IMR-90 (cell line): ENCODE measurements around the gene SNED1. TPM values are rescaled to one million over a fixed set of nuclear protein-coding genes. Genes with fewer than 3 reads are reported as not detected.

Experiments
- ATAC-seq: fragments of 200-7000 bp; cut with Tn5 transposase; 2 replicates; pipeline ENCODE4 v1.9.1; 2020; ENCODE audit warnings: low read depth, mild to moderate bottlenecking, moderate library complexity
- Bru-seq: library from RNA; stranded (reverse); fragments of 400-500 nt; gene quantifications from one replicate; lab custom pipeline; 2021; lab: Mats Ljungman, UMichigan
- BruChase-seq, 2 experiments: library from RNA; stranded (reverse); fragments of 400-500 nt; gene quantifications; one replicate each; lab custom pipeline; 2021; lab: Mats Ljungman, UMichigan
- BruUV-seq: library from RNA; stranded (reverse); fragments of 400-500 nt; replicated peaks from 2 replicates; lab custom pipeline; 2021; lab: Mats Ljungman, UMichigan
- CTCF ChIA-PET: fragments of 300-600 bp; formaldehyde crosslinking; extraction: SDS; loops from one replicate; lab custom pipeline; 2021; ENCODE audit warnings: antibody characterized with exemption; lab: Yijun Ruan, JAX
- POLR2A ChIA-PET: fragments of 300-600 bp; sonication (Branson Sonifier 250); formaldehyde crosslinking; loops from one replicate; lab custom pipeline; 2022; ENCODE audit warnings: antibody characterized with exemption; ENCODE audit not compliant: unreplicated experiment; lab: Charles Lee
- DNase-seq: peaks from one replicate; pipeline ENCODE4 v3.0.0; 2013
- H2AFZ ChIP-seq: replicated peaks from 2 replicates; pipeline ENCODE3; 2013; ENCODE audit warnings: low read length, mild to moderate bottlenecking; ENCODE audit not compliant: poor library complexity
- H2AK5ac ChIP-seq: 2 replicates; pipeline ENCODE4 v1.6.1; 2013; ENCODE audit warnings: low read depth, low read length, inconsistent platforms
- H2AK9ac ChIP-seq: replicated peaks from 2 replicates; pipeline ENCODE3; 2013; ENCODE audit warnings: mild to moderate bottlenecking, low read depth, low read length, moderate library complexity; ENCODE audit not compliant: poor library complexity
- H2BK120ac ChIP-seq: 2 replicates; pipeline ENCODE4 v1.6.1; 2013; ENCODE audit warnings: low read depth, low read length, inconsistent platforms
- H2BK15ac ChIP-seq: 3 replicates; pipeline ENCODE4 v1.6.1; 2013; ENCODE audit warnings: low read depth, low read length, inconsistent platforms
- H2BK20ac ChIP-seq: 2 replicates; pipeline ENCODE4 v1.6.1; 2013; ENCODE audit warnings: low read depth, mild to moderate bottlenecking, inconsistent platforms, low read length, moderate library complexity
- H2BK5ac ChIP-seq: 2 replicates; pipeline ENCODE4 v1.6.1; 2013; ENCODE audit warnings: mild to moderate bottlenecking, low read depth, low read length, inconsistent platforms; ENCODE audit not compliant: poor library complexity, severe bottlenecking
- H3K14ac ChIP-seq: replicated peaks from 2 replicates; pipeline ENCODE4 v1.6.1; 2013; ENCODE audit warnings: low read depth, low read length, inconsistent platforms
- H3K18ac ChIP-seq: 2 replicates; pipeline ENCODE4 v1.6.1; 2013; ENCODE audit warnings: low read depth, low read length, control low read depth
- H3K23ac ChIP-seq: 2 replicates; pipeline ENCODE4 v1.6.1; 2013; ENCODE audit warnings: low read depth, low read length, inconsistent platforms
- H3K27ac ChIP-seq: 2 replicates; pipeline ENCODE4 v1.5.1; 2013; ENCODE audit warnings: mild to moderate bottlenecking, control low read depth, low read length; ENCODE audit not compliant: insufficient read depth
- H3K27me3 ChIP-seq: 2 replicates; pipeline ENCODE4 v1.6.1; 2013; ENCODE audit warnings: low read length; ENCODE audit not compliant: control insufficient read depth, insufficient read depth
- H3K36me3 ChIP-seq: 2 replicates; pipeline ENCODE4 v1.6.1; 2013; ENCODE audit warnings: low read length, mixed read lengths; ENCODE audit not compliant: control insufficient read depth, insufficient read depth
- H3K4ac ChIP-seq: 2 replicates; pipeline ENCODE4 v1.6.1; 2013; ENCODE audit warnings: low read depth, low read length, inconsistent platforms
- H3K4me1 ChIP-seq: 2 replicates; pipeline ENCODE4 v1.6.1; 2013; ENCODE audit warnings: low read length, mixed read lengths; ENCODE audit not compliant: control insufficient read depth, insufficient read depth
- H3K4me2 ChIP-seq: 2 replicates; pipeline ENCODE4 v1.6.1; 2013; ENCODE audit warnings: low read depth, mild to moderate bottlenecking, control low read depth, low read length, moderate library complexity
- H3K4me3 ChIP-seq: 2 replicates; pipeline ENCODE4 v1.5.1; 2013; ENCODE audit warnings: low read depth, mild to moderate bottlenecking, control low read depth, low read length, moderate library complexity; ENCODE audit not compliant: insufficient read depth
- H3K56ac ChIP-seq: 2 replicates; pipeline ENCODE4 v1.6.1; 2013; ENCODE audit warnings: low read length, inconsistent platforms; ENCODE audit not compliant: insufficient read depth; ENCODE audit errors: extremely low read depth
- H3K79me1 ChIP-seq, 2 experiments: 2 replicates each; pipeline ENCODE4 v1.6.1; 2013; ENCODE audit warnings: low read length in 2 of 2, inconsistent platforms in 1 of 2, low read depth in 1 of 2
- H3K9ac ChIP-seq: 2 replicates; pipeline ENCODE4 v1.6.1; 2013; ENCODE audit warnings: low read depth, low read length, control low read depth
- H3K9me1 ChIP-seq: 2 replicates; pipeline ENCODE4 v1.6.1; 2013; ENCODE audit warnings: low read length, inconsistent platforms; ENCODE audit not compliant: insufficient read depth
- H3K9me3 ChIP-seq: 2 replicates; pipeline ENCODE4 v1.6.1; 2013; ENCODE audit warnings: low read length; ENCODE audit not compliant: control insufficient read depth, insufficient read depth
- H4K20me1 ChIP-seq: 2 replicates; pipeline ENCODE4 v1.6.1; 2013; ENCODE audit warnings: low read length, inconsistent platforms; ENCODE audit not compliant: insufficient read depth
- H4K5ac ChIP-seq: 2 replicates; pipeline ENCODE4 v1.6.1; 2013; ENCODE audit warnings: mild to moderate bottlenecking, low read depth, low read length, control low read depth
- H4K8ac ChIP-seq, 2 experiments: 2 replicates each; pipeline ENCODE4 v1.6.1; 2013; ENCODE audit warnings: low read depth in 2 of 2, low read length in 2 of 2, control low read depth in 1 of 2, inconsistent platforms in 1 of 2
- H4K91ac ChIP-seq: 2 replicates; pipeline ENCODE4 v1.6.1; 2013; ENCODE audit warnings: low read depth, low read length, inconsistent platforms; ENCODE audit not compliant: insufficient read depth
- BHLHE40 ChIP-seq: fragments of 150-350 bp; IDR thresholded peaks from 2 replicates; pipeline ENCODE4 v1.6.1; 2016; ENCODE audit warnings: mild to moderate bottlenecking, low read depth, low read length
- MAZ ChIP-seq: IDR thresholded peaks from 2 replicates; pipeline ENCODE4 v1.6.1; 2012; ENCODE audit warnings: low read depth, mild to moderate bottlenecking, low read length, improper control_type of control experiment, moderate library complexity, borderline replicate concordance
- WGBS, 2 experiments: methylation state at CpG; one replicate each; pipeline versions ENCODE4 v1.1.5 to v1.1.7; 2013; ENCODE audit warnings: missing lambda C conversion rate in 2 of 2; ENCODE audit not compliant: insufficient read length in 1 of 2; ENCODE audit errors: extremely low coverage in 2 of 2; 5-methylcytosine and 5-hydroxymethylcytosine counted together
- dilution Hi-C: fragments of 300-500 bp; cut with HindIII; formaldehyde crosslinking; loops from one replicate; pipeline ENCODE4 v1.14.3; 2018; ENCODE audit warnings: low sequenced_read_pairs; ENCODE audit not compliant: unreplicated experiment
- in situ Hi-C: fragments of 300-500 bp; cut with MboI; formaldehyde crosslinking; loops from 3 replicates; pipeline ENCODE4 v1.14.3; 2019; ENCODE audit warnings: low sequenced_read_pairs, inconsistent platforms, mixed read lengths
- intact Hi-C: fragments of 100-400 bp; cut with micrococcal nuclease; formaldehyde crosslinking; loops from 2 replicates; pipeline ENCODE4 v1.10.0; 2022
- long read RNA-seq: library from polyadenylated mRNA; unstranded; transcript quantifications from one replicate; pipeline ENCODE4 v2.0.0, GENCODE V29; 2021; ENCODE audit not compliant: unreplicated experiment
- polyA plus RNA-seq, 3 experiments: library from polyadenylated mRNA; depleted of rRNA; stranded (reverse); fragments of >200 nt; gene quantifications; 2 replicates each; pipeline ENCODE4 v1.2.3, GENCODE V29; 2012; ENCODE audit warnings: low replicate concordance in 1 of 3
- total RNA-seq: library from RNA; depleted of rRNA; stranded (reverse); fragments of >200 nt; gene quantifications from 2 replicates; pipeline ENCODE4 v1.2.3, GENCODE V29; 2012; rRNA removed

SNED1 gene
- 1.1 and 1.4 TPM in 2 replicates for total RNA-seq
- 3.4 and 3.7 TPM in 2 replicates for polyA plus RNA-seq (2012; rRNA removed)
- polyA plus RNA-seq (2012; cell fraction: cytosol; rRNA removed) = 1.3 and 3.9 TPM in 2 replicates
- 6.6 and 15.0 TPM in 2 replicates for polyA plus RNA-seq (2012; cell fraction: nucleus; rRNA removed; ENCODE audit: low replicate concordance)
- Bru-seq, nascent RNA = percentile 77 among the genes with signal in this experiment
- BruChase-seq, experiment 1, labeled RNA remaining after a 6-hour chase = percentile 88 among the genes with signal in this experiment
- percentile 95 among the genes with signal in this experiment for BruChase-seq, experiment 2, labeled RNA remaining after a 2-hour chase
- long read RNA-seq, full-length matches to known transcripts = 1 of 38 reads
- long read RNA-seq, partial matches to known transcripts = 25 of 38 reads
- long read RNA-seq, other reads (novel, unspliced or antisense) = 12 of 38 reads

DNA sequence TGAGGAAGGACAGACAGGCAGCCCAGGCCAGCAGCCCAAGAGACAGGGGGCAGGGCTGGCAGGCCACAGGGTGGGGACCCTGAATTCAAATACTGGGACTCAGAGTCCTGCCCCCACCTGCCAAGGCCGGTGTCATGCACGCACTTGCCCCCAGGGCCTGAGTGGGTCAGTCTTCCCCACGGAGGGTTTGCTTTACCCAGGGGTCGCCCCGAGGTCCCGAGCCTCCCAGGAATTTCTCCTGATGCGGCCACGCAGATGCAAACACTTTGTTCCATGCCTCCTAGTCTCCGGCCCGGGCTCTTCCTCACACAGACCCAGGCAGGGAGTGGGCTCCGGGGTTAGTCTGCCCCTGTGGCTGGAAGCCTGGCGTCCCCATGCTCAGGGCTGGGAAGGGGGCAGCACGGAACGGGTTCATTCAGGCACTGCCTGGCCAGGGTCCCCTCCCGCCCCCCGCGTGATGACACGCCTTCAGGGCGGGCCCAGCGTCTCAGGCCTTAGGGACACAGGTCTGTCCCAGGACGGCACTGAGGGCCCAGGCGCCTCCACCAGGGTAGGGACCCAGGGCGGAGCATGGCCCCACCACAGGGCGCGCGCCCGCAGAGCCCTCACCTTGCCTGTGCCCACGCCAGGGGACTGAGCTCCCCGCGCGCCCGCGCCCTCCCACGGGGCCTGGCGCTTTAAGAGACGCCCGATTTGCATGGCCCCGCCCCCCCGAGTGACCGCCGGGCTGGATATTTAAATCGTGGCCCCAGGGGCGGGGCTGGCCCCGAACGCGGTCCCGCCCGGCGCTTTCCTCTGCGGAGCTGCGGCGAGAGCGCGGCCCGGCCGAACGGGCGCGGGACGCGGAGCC, at the start of gene SNED1:
Gene SNED1, plus strand, starts transcription at position 763 of the 850 bp plus-strand sequence. CDS start 220 bp downstream, outside the sequence.
- in situ Hi-C loops = no loop called here
- H4K8ac ChIP-seq = peak within 1 kb of the TSS; percentile 3 to 79; a peak in 2 of 4 replicates
- H3K4me3 ChIP-seq = peak within 1 kb of the TSS; percentile 55
- peak within 1 kb of the TSS; percentile 14; the same call in 1 of the 2 replicates for H3K18ac ChIP-seq
- H2AK5ac ChIP-seq = no peak within 1 kb of the TSS
- peak within 1 kb of the TSS; percentile 36; the same call in 1 of the 2 replicates for H3K4ac ChIP-seq
- H3K36me3 ChIP-seq = peaks cover 27% of the 10 kb centered on the region
- peak within 1 kb of the TSS; percentile 63 for H3K9ac ChIP-seq
- ChIA-PET POLR2A (no interaction called here), CTCF (no interaction called here)
- H2BK5ac ChIP-seq = peak within 1 kb of the TSS; percentile 54
- H4K20me1 ChIP-seq = no peaks in the 10 kb centered on the region
- intact Hi-C loops = loop anchor here (2.0 to 10.0 kb wide), 3 partner anchors 83 to 433 kb away; partner anchors contain the start of genes DUSP28 and RNPEPL1
- DNase-seq = peak; percentile 66
- 0 out of 3 replicates have a peak within 1 kb of the TSS, but pooled peaks have one; percentile 68 for H2BK15ac ChIP-seq
- no peak for TF ChIP-seq BHLHE40
- TF ChIP-seq MAZ = peak; percentile 17; the same call in 1 of the 2 replicates
- no peak within 1 kb of the TSS for H3K23ac ChIP-seq
- peaks cover under 1% of the 10 kb centered on the region; the same call in 1 of the 2 replicates for H3K9me3 ChIP-seq
- H3K14ac ChIP-seq = no peak within 1 kb of the TSS
- 7% methylated on average over 25 of the region's 61 CpGs; no CpG with 5 or more reads in 1 of the 2 experiments for WGBS, 2 experiments
- no peaks in the 10 kb centered on the region for H3K27me3 ChIP-seq
- BruUV-seq = no TSS peak
- peak within 1 kb of the TSS; percentile 99 for H2AFZ ChIP-seq
- peaks cover 26% of the 10 kb centered on the region; the same call in 1 of the 2 replicates for H3K4me1 ChIP-seq
- H3K9me1 ChIP-seq = peaks cover 4% of the 10 kb centered on the region; the same call in 1 of the 2 replicates
- H4K5ac ChIP-seq = peak within 1 kb of the TSS; percentile 18; the same call in 1 of the 2 replicates
- H2BK20ac ChIP-seq = no peak within 1 kb of the TSS
- H3K27ac ChIP-seq = peak within 1 kb of the TSS; percentile 62
- H3K79me1 ChIP-seq = no peaks in the 10 kb centered on the region; a peak in 1 of 4 replicates
- peak within 1 kb of the TSS; percentile 89; the same call in 1 of the 2 replicates for H2BK120ac ChIP-seq
- dilution Hi-C loops = no loop called here
- peak within 1 kb of the TSS; percentile 79 for H3K4me2 ChIP-seq
- ATAC-seq = peak; percentile 94
- no peak within 1 kb of the TSS for H3K56ac ChIP-seq
- H2AK9ac ChIP-seq = peak within 1 kb of the TSS; percentile 48
- no peak within 1 kb of the TSS; the same call in 1 of the 2 replicates for H4K91ac ChIP-seq
